Measurements from ENCODE around the gene JMJD4.

The JMJD4 gene

DNA sequence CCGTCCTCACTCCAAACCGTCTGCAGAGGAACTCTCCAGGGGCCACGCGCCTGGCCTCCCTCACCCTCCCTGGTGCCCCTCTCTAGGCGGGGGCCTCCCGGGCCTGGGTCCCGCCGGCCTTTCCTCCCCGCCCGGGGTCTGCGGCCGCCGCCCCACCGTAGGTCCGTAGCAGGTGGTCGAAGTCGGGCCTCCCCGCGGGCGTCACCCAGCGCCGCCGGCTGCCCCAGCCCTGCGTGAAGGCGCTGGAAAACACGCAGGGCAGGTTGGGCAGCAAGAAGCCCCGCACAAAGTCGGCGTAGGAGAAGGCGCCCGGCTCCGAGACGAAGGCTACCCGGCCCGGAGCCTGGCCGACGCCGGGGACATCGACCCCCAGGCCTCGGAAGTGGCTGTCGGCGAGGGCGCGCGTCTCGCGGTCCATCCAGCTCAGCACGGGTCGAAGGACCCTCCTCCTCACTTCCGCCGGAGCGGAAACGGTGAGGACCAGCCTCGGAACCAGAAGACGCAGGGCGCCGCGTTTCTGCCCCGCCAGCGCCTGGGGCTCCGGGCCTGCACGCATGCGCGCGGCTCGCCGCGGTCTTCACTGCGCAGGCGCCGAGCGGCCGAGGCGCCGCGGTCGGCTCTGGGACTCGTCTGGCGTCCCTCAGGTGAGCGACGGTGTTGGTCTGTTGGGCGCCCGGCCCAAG lies at the start of gene JMJD4, which contains the start of gene SNAP47:
Gene JMJD4 (minus strand): TSS at position 447 of the 683 bp plus-strand sequence. CDS start 29 bp downstream, at position 418.
Gene SNAP47 (plus strand): TSS at position 580 of the 683 bp plus-strand sequence. CDS start 12,302 bp downstream, outside the sequence.
- DNase-seq, result peak; percentile 86

DNA sequence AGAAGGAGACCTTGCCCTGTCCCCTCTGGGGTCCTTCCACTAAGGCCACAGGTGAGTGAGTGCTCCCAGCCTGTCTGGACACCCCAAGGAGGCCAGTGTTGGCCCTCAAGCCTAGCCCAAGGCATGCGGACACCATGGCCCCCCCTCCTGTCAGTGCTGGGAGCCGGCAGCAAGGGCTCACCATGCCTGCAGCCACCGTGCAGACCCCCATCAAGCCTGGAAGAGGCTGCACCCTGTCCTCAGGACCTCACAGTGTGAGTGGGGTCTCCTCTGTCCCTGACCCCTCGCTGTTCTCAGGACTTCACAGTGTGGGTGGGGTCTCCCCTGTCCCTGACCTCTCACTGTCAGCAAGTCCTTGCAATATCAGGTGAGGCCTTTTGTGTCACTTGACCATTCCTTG lies 47.1 kb upstream of the JMJD4 start:
- no peak for DNase-seq

- DNase-seq, result no peak
These were observed 46.3 kb upstream of the JMJD4 start for GRCh38 chr1:227781314-227781930.

GRCh38 chr1:227780101-227781044 lies 45.3 kb upstream of the JMJD4 start:
- DNase-seq, result no peak

GRCh38 chr1:227779685-227780084 lies 44.6 kb upstream of the JMJD4 start:
- DNase-seq, result no peak

GRCh38 chr1:227779021-227779441 lies 43.9 kb upstream of the JMJD4 start:
- no peak for DNase-seq

DNA sequence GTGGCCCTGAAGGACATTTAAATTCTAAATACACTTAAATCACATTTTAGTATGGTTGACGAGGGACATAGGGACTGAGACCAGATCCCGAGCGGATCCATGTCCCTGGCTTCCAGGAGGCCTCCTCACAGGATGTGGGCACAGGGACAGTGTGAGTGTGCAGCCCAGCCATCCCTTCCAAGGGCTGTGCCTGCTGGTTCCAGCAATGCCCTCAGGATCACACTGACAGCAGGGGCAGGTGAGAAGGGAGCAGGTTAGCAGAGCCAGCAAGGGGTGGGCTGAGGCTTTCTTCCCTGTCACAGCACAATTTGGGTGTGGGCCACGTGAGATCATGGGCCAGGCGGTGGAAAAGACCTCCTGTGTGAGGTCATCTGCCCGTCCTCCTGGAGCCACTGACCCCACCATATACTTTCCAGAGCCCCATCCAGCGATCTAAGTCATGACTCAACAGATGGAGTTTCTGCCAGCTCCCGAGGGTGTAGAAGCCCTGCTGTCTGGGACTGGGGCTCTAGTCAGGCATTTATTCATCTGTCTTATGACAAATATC lies 43.4 kb upstream of the JMJD4 start:
- no peak for DNase-seq

GRCh38 chr1:227777646-227778045 lies 42.5 kb upstream of the JMJD4 start:
- DNase-seq, result no peak

DNA sequence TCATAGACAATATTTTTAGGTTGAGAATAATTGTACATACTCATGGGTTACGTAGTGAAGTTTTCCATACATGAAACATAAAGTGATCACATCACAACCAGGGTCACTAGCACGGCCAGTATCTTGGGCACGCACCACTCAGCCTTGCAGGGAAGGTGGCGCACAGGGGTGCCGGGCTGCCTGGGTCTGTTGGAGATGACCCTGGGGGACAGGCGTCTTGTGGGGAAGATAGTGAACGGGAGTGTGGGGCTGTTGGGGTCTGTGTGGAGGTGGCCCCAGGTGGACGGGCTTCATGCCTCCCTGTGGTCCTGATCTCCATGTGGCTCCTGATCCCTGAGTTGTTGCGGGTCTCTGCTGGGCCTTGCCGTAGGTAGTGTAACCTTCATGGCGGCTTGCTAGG lies 42.1 kb upstream of the JMJD4 start:
- DNase-seq, result no peak

DNA sequence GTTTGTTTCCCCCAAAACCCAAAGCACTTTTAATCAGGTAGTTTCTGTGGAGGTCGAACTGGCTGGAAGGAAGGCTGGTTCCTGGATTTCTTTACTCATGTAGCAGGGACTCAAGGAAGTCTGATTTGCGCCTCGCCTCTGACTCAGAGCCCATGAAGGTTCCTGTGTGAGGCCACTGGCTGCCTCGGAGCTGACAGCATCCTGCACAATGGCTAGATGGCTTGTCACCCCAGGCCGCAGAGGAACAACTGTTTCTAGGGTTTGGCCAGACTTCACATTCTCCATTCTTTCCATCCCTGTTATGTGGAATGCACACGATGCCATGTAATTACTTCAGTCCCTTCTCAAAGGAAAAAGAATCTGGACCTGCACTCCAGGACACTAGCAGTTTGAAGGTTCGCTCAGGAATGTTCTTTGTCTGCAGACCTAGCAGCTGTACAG lies 41.2 kb upstream of the JMJD4 start:
- DNase-seq, result no peak

- DNase-seq, result no peak
These were observed 40.7 kb upstream of the JMJD4 start for GRCh38 chr1:227775841-227776240.

DNA sequence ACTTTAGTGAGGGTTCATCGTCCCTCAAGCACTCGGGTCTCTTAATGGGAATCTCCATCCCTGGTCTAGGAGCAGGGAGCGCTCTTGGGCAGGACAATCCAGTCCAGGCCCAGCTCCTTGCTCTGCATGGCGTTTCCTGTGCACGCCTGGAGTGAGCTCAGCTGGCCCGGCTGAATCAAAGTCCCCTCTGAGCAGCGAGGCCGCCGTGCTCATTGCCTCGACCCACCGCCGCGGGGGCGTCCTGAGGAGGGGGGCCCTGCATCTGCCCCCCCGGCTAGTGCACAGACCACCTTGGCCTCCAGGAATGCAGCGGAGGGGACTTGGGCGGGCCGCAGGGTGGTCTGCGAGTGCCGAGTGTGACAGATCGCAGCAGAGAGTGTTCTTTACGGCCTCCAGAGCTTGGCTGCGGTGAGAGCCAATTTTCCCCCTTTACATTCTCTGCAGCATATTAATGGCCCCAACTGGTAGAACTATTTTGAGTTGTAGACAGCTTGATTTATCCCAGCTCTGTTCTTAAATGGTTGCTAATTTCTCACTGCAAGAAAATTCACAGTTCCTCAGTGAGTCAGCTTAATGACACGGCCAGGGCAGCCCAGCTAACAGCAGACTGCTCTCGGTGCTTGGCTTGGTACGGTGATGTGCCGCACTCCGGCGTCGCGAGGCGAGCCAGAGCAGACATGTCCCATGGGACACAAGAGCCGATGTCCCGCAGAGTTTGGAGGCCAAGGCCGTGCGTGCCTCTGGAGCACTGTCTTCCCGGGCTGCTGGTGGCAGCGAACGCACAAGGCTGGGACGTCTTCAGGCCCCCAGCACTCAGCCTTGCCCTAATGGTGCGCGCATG lies 39.9 kb upstream of the JMJD4 start:
- no peak for DNase-seq

GRCh38 chr1:227774051-227774731 lies 39.1 kb upstream of the JMJD4 start:
- no peak for DNase-seq

DNA sequence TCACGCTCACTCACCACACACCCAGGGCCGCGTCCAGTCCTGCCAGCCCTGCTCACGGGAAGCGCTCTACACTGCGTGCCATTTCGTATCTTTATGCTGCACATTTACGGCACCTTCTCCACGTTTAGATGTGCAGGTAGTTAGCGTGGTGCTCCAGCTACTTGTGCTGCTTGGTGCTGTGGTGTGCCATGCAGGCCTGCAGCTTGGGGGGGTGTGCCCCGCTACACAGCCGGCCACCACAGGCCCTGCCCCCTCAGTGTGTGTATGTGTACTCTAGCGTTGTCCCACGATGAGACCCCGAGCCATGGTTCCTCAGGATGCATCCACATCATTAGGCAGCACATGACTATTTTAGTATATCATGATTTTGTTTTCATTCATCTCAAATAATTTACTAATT lies 38.5 kb upstream of the JMJD4 start:
- no peak for DNase-seq

DNA sequence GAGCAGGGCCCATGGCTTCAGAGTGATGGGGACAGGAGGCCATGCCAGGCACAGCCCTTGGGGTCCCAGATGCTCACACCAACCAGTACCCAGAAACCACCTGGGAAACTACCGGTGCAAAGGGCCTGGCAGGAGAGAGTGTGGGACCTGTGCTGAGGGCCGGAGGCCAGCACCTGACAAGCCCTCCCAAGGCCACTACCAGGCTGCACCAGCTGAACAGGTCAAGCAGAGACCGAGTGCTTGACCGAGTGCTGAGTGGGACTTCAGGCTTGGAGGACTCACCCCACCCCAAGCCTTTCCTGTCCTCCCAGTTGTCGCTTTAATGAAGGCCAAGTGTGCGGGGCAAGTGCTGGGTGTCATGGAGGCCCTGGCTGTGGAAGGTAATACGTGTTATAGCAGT lies 36.7 kb upstream of the JMJD4 start:
- no peak for DNase-seq

- DNase-seq, result no peak
These were observed 36.2 kb upstream of the JMJD4 start for GRCh38 chr1:227771326-227771725.

DNA sequence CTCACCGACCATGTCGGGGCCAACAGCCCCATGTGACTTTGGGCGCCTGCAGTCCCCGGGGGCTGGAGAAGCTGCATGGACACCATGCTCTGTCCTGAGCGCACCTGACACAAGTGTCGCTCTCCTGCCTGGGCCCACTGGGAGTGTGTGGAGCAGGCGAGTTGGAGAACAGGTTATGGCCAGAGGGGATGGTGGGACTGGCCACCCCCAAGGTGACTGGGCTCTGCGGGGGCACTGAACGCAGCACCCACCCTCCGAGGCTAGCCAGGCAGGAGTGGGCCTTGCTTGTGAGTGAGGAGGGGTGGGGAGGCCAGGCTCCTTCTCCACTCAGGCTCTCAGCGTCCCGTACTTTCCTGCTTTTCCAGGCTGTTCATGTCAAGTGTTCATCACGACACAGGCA lies 35.7 kb upstream of the JMJD4 start:
- no peak for DNase-seq

DNA sequence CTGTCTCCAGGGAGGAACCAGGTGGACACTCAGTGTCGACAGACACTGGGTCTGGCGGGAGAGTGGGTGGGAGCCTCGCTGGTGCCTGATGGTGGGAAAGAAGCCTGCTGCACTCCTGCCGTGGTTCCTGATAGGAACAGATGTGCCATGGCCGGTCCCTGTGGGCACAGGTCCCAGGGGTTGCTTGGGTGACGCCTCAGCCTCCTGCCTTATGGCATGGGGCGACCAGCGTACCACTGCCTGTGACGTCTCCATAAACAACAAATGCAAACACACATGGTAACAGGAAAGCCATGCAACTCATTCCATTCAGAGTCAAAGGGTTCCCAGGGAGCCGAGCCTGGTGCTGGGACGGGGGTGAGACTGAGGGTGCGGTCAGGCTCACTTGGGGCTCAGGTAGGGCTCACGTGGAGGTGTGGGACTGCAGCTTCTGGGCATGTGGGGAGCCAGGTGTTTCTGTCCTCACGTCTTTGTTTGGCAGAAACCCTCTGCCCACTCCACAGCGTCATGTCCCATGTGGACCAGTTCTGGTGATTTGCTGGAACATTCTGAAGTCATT lies 34.9 kb upstream of the JMJD4 start:
- DNase-seq, result no peak

DNA sequence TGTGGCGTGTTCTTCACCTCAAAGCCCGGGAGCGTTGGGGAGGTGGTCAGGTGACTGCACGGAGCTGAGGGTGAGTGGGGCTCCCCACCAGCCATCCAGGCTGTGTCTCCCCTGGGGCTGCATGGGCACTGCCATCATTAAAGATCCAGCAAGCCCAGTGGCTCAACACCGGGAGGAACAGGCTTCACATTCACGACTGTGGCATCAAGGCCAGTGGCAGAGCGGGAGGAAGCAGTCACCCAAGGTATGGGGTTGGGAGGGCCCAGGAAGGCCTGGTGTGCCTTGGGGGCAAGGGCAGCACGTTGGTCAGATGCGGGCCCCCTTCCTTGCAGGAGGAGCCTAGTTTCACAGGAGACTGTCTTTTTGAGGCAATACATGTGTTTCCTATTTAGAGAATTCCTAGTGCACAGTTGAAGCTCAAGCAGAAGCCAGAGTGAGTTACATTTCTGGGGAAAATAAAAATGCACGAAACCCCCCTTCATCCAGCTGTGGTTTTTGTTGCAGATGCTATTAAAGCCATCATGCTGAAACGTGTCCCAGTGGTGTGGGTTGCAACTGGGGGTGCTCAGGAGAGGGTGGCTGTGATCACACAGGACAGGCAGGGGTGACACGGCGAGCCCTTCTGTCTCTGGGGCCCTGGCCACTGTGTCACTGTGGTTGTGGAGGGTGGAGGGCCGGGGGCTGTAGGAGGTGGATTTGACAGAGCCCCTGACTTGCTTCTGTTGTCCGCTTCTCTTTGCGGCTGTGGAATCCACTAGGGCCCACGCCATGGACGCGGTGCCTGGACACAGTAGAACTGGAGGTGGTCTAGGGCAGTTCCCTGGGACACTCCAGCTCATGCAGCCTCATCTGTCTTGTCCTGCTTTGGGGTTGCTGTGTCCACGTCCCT lies 34.2 kb upstream of the JMJD4 start:
- DNase-seq, result no peak

DNA sequence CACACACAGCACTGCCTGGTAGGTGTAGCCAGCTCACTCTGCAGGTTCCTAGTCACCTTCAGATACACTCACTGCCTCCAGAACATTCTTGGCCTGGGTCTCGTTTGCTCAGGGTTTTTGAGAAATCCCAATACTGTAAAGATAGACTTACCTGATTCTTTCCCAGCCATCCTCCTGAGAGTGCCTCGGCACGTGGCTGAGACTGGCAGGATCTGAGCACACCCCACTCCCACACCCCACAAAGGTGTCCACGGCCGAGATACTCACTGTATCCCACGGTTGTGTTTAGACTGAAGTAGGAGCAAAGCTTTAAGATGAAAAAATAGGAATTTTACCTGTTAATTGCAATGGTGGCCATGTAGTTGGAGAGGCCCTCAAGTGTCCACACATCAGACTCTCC lies 33.5 kb upstream of the JMJD4 start:
- no peak for DNase-seq

All from stimulated activated naive CD4-positive, alpha-beta T cell treated with Interleukin-2 at 50 U/mL for 16 hours (primary cell).